ENCODE measurements around the gene SLITRK5. TPM values are rescaled to one million over a fixed set of nuclear protein-coding genes. Genes with fewer than 3 reads are reported as not detected.

SLITRK5 gene
- total and polyA plus RNA-seq, 2 donors = 0.08 to 6.3 TPM

DNA sequence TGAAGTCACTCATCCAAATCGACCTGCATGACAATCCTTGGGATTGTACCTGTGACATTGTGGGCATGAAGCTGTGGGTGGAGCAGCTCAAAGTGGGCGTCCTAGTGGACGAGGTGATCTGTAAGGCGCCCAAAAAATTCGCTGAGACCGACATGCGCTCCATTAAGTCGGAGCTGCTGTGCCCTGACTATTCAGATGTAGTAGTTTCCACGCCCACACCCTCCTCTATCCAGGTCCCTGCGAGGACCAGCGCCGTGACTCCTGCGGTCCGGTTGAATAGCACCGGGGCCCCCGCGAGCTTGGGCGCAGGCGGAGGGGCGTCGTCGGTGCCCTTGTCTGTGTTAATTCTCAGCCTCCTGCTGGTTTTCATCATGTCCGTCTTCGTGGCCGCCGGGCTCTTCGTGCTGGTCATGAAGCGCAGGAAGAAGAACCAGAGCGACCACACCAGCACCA, 5.9 kb downstream of the SLITRK5 start:
- no peak overlapping the region for H3K4me3 ChIP-seq (ENCODE audit: low read depth, low read length)
- no peak for DNase-seq (ENCODE audit: extremely low spot score)
- 44% methylated on average over 29 of the region's 29 CpGs for WGBS

DNA sequence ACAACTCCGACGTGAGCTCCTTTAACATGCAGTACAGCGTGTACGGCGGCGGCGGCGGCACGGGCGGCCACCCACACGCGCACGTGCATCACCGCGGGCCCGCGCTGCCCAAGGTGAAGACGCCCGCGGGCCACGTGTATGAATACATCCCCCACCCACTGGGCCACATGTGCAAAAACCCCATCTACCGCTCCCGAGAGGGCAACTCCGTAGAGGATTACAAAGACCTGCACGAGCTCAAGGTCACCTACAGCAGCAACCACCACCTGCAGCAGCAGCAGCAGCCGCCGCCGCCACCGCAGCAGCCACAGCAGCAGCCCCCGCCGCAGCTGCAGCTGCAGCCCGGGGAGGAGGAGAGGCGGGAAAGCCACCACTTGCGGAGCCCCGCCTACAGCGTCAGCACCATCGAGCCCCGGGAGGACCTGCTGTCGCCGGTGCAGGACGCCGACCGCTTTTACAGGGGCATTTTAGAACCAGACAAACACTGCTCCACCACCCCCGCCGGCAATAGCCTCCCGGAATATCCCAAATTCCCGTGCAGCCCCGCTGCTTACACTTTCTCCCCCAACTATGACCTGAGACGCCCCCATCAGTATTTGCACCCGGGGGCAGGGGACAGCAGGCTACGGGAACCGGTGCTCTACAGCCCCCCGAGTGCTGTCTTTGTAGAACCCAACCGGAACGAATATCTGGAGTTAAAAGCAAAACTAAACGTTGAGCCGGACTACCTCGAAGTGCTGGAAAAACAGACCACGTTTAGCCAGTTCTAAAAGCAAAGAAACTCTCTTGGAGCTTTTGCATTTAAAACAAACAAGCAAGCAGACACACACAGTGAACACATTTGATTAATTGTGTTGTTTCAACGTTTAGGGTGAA, 6.6 kb downstream of the SLITRK5 start:
- DNase-seq (ENCODE audit: extremely low spot score) = no peak
- H3K4me1 ChIP-seq (ENCODE audit: insufficient read depth) = no peaks in the 10 kb centered on the region
- H3K4me3 ChIP-seq (ENCODE audit: low read depth, low read length) = peak overlapping the region; percentile 26
- H3K36me3 ChIP-seq (ENCODE audit: insufficient read depth) = no peaks in the 10 kb centered on the region
- WGBS = 21% methylated on average over 60 of the region's 60 CpGs
- H3K27ac ChIP-seq (ENCODE audit: low read depth) = no peak overlapping the region

More for the DNA sequence above, 5.9 kb downstream of the SLITRK5 start:
- no peaks in the 10 kb centered on the region for H3K36me3 ChIP-seq (ENCODE audit: insufficient read depth)
- no peaks in the 10 kb centered on the region for H3K4me1 ChIP-seq (ENCODE audit: insufficient read depth)
- no peak overlapping the region for H3K27ac ChIP-seq (ENCODE audit: low read depth)

DNA sequence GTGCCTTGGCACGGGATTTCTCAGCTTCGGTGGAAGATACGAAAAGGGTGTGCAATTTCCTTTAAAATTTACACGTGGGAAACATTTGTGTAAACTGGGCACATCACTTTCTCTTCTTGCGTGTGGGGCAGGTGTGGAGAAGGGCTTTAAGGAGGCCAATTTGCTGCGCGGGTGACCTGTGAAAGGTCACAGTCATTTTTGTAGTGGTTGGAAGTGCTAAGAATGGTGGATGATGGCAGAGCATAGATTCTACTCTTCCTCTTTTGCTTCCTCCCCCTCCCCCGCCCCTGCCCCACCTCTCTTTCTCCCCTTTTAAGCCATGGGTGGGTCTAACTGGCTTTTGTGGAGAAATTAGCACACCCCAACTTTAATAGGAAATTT, 7.2 kb downstream of the SLITRK5 start:
- no peak for DNase-seq (ENCODE audit: extremely low spot score)
- Histone ChIP-seq H3K4me3 (ENCODE audit: low read depth, low read length) (no peak overlapping the region), H3K36me3 (ENCODE audit: insufficient read depth) (no peaks in the 10 kb centered on the region), H3K4me1 (ENCODE audit: insufficient read depth) (no peaks in the 10 kb centered on the region), H3K27ac (ENCODE audit: low read depth) (no peak overlapping the region)
- WGBS = 52% methylated on average over 8 of the region's 8 CpGs

DNA sequence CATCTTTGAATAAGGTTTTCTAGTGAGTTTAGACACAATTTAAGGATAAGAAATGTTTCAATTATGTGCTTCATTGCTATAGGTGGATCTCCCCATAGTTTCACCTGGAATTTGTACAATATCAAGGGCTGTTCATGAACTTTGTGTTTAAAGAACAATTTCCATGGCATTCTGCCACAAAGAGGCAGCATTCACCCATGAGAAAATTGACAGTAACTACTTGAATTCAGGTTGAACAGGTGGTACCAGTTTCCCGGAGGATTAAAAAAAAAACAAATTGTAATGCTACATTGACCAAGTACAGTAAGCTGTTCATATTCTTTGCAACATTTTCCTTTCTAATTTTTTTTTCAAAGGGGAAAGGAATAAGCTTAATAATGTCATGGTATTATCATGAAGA, 9.1 kb downstream of the SLITRK5 start:
- DNase-seq (ENCODE audit: extremely low spot score) = peak; percentile 25
- H3K36me3 ChIP-seq (ENCODE audit: insufficient read depth) = no peaks in the 10 kb centered on the region
- no peak overlapping the region for H3K27ac ChIP-seq (ENCODE audit: low read depth)
- H3K4me1 ChIP-seq (ENCODE audit: insufficient read depth) = no peaks in the 10 kb centered on the region
- WGBS = 50% methylated on average over 1 of the region's 1 CpG
- no peak overlapping the region for H3K4me3 ChIP-seq (ENCODE audit: low read depth, low read length)

DNA sequence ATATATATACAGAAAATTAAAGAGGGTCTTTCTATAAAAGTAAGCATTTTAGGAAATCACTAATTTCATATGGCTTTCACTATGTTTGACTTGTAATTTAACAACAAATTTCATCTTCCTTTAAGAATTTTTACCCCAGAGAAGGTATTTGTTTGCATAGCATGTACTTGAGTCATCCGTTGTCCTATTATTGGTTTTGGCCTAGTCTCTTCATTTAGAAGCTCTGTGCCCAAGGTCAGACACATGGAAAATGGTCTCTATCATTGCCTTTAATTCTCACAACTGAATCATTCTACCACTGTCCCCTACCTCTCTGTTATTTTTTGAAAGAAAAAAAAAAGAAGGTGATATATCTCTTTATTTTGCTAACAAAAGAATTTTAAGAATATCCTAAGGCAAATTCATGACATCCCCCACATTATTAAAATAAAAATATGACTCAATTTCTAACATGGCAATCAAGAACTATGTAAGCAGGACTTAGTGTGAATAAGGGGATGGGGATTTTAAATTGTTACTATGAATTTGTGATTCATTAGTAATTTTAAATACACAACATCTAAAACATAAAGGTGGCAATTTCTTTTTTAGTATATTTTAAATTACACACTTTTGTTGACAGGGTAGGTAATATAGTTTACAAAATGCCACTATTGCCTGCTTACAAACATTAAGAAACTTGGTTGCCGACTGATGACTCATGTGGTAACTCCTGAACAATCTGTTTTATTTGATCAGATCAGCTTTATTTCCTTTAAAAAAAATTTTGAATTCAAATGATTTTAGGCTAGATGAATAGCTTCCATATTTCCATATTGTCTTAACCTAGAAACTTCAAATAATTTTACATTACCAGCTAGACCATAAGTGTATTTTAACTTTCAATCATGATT, 13.9 kb downstream of the SLITRK5 start:
- no peak overlapping the region for H3K27ac ChIP-seq (ENCODE audit: low read depth)
- no peaks in the 10 kb centered on the region for H3K36me3 ChIP-seq (ENCODE audit: insufficient read depth)
- no peaks in the 10 kb centered on the region for H3K4me1 ChIP-seq (ENCODE audit: insufficient read depth)
- whole genome bisulfite sequencing = 83% methylated on average over 2 of the region's 2 CpGs
- H3K4me3 ChIP-seq (ENCODE audit: low read depth, low read length) = no peak overlapping the region
- no peak for DNase-seq (ENCODE audit: extremely low spot score)

DNA sequence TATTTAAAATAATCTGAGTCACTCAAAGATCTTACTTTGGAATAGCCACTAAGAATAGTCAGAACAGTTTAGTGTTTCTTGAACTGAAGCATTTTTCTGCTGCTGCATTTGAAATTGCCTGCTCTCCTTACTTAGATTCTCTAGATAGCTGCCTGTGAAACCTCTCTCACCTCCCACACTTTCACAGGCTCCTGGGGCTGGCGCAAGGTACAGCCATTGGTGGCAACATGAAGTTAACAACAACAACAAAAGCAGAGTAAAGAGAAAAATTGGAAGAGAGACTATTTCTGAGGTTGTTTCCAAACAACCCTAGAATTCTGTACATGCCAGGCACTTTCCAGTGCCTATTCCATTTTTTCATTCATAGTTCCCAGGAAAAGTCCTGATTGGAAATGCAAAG, 25.3 kb downstream of the SLITRK5 start:
- WGBS = 94% methylated on average over 1 of the region's 1 CpG
- no peak overlapping the region for H3K4me3 ChIP-seq (ENCODE audit: low read depth, low read length)
- H3K4me1 ChIP-seq (ENCODE audit: insufficient read depth) = no peaks in the 10 kb centered on the region
- H3K36me3 ChIP-seq (ENCODE audit: insufficient read depth) = no peaks in the 10 kb centered on the region
- no peak for DNase-seq (ENCODE audit: extremely low spot score)
- no peak overlapping the region for H3K27ac ChIP-seq (ENCODE audit: low read depth)

DNA sequence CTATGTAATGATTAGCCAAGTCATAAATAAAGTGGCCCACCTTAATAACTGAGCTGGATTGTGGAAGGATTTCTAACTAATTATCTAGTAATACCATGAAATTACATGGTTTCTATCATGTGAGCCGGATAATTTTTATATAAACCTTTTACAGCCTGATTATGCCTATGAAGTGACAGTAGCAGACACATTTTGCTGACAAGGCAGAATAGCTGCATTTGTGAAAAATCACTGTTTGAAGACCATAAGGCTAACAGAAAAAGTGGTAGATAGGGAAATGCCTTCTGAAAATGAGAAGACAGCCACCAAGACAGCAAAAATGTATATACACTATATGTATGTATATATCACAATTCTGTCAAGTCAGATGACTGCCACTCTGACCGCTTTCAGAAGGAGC, 27.1 kb downstream of the SLITRK5 start:
- H3K4me3 ChIP-seq (ENCODE audit: low read depth, low read length) = no peak overlapping the region
- DNase-seq (ENCODE audit: extremely low spot score) = no peak
- H3K27ac ChIP-seq (ENCODE audit: low read depth) = no peak overlapping the region
- no peaks in the 10 kb centered on the region for H3K36me3 ChIP-seq (ENCODE audit: insufficient read depth)
- WGBS = 92% methylated on average over 2 of the region's 2 CpGs
- no peaks in the 10 kb centered on the region for H3K4me1 ChIP-seq (ENCODE audit: insufficient read depth)

DNA sequence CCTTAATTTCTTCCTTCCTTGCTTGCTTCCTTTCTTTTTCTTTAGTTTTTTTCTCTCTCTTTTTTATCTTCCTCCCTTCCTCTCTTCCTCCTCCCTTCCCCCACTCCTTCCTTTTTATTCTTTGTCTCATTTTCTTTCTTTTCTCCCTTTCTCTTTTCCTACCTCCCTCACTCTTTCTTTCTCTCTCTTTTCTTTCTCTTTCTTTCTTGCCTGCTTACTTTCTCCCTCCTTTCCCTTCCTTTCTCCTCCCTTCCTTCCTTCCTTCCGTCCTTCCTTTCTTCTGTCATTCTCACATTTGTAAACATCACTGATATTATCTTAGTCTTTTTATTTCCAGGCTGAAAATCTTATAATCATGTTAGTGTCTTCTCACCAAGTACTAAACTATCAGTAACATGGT, 38.8 kb downstream of the SLITRK5 start:
- 61% methylated on average over 1 of the region's 1 CpG for WGBS
- Histone ChIP-seq H3K27ac (ENCODE audit: low read depth) (no peak overlapping the region), H3K36me3 (ENCODE audit: insufficient read depth) (no peaks in the 10 kb centered on the region)

DNA sequence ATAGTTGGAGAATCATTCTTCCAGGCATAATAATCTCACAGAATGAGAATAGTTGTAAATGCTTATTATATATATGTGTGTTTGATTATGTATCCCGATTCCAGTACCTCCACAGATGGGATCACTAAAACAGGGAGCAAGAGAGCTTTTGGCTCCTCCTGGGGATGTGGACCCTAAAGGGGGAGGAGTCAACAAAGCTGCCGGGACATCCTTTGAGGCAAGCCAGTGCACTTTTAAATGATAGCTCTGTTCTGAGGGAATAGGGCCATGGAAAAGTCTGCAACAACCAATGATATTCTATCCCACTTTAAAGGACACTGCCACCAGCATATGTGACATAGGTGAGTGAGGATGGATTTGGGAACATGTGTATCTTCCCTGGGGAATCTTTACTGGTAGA, 40.8 kb downstream of the SLITRK5 start:
- Histone ChIP-seq H3K36me3 (ENCODE audit: insufficient read depth) (no peaks in the 10 kb centered on the region), H3K4me3 (ENCODE audit: low read depth, low read length) (no peak overlapping the region), H3K4me1 (ENCODE audit: insufficient read depth) (no peaks in the 10 kb centered on the region), H3K27ac (ENCODE audit: low read depth) (no peak overlapping the region)
- 62% methylated on average over 2 of the region's 2 CpGs for WGBS
- DNase-seq (ENCODE audit: extremely low spot score) = no peak

More for the DNA sequence above, 38.8 kb downstream of the SLITRK5 start:
- Histone ChIP-seq H3K4me3 (ENCODE audit: low read depth, low read length) (no peak overlapping the region), H3K4me1 (ENCODE audit: insufficient read depth) (no peaks in the 10 kb centered on the region)
- DNase-seq (ENCODE audit: extremely low spot score) = no peak
